HG03575 (cell line): Measurements from ENCODE around the gene DSCAML1.

Experiments
- ATAC-seq: cut with Tn5 transposase; IDR thresholded peaks from one replicate; pipeline ENCODE4 v1.9.1; 2021; ENCODE audit not compliant: unreplicated experiment, insufficient number of reproducible peaks, low FRiP score; ENCODE audit errors: extremely low read depth

DSCAML1 gene

DNA sequence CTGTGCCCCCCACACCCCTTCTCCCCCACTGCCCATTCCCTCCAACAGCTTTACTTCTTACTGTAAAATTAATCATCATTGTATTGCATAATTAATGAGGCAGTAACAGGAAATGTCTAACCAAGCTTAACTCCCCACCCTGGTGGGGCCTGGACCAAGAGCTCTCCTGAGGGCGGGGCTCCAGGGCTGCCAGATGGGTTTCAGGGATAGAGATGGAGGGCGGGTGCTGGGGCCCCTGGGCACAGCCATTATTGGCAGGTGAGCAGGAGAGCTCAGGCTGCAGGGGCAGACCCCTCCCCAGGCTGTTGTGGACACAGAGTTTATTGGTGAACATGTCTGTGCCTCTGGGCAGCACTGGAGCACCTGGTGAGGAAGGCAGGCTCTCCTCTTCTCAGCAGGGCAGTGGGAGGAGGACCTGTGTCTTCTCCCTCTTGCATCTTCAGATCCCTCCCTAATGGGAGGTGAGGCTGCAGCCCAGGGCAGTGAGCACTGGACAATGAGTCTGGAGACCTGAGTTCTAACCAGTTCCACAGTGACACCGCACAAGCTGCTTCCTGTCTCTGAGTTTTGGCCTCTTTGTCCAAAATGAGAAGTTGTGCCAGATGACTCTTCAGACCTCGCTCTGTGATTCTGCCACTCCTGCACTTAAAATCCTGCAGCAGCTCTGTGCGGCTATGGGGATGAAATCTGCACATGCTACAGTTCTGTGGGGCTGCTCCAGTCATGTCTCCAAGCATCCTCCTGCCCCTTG, 236.1 kb downstream of the DSCAML1 start:
- ATAC-seq, result no peak

DNA sequence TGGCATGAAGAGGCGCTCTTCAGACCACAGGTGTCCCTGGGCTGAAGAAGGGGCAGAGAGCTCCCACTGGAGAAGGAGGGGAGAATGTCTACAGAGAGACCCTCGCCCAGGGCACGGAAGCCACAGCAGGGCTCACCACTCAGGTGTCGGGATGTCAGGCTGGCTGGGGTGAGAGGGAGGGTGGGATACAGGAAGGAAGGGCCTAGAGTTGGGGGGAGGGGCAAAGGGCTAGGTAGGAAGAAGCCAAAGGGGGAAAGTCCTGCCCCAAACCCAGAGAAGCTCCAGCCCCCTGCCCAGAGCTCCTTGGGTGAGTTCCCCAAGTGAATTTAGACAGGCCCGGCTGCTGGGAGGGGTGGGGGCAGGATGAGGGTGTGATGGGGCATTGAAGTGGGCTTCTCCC, 237.3 kb downstream of the DSCAML1 start:
- ATAC-seq, result no peak

DNA sequence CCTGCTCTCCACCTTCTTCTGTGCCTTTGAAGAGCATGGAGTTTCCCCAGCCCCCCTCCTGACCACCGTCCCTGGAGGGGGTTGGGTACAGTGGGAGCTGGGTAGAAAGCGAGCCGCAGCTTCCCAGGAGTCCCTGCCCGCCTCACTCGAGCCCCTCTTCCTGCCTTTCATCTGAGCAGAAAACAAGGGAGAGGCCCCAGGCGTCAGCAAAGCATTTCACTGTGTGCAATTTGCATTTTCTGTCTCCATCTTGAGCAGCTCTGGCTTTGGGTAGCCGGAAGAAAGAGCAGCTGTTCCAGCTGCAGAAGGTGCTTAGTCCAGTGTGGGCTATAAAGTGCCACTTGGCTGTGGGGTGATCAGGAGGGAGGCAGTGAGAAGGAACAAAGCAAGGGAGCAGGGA, 239.7 kb downstream of the DSCAML1 start:
- no peak for ATAC-seq

DNA sequence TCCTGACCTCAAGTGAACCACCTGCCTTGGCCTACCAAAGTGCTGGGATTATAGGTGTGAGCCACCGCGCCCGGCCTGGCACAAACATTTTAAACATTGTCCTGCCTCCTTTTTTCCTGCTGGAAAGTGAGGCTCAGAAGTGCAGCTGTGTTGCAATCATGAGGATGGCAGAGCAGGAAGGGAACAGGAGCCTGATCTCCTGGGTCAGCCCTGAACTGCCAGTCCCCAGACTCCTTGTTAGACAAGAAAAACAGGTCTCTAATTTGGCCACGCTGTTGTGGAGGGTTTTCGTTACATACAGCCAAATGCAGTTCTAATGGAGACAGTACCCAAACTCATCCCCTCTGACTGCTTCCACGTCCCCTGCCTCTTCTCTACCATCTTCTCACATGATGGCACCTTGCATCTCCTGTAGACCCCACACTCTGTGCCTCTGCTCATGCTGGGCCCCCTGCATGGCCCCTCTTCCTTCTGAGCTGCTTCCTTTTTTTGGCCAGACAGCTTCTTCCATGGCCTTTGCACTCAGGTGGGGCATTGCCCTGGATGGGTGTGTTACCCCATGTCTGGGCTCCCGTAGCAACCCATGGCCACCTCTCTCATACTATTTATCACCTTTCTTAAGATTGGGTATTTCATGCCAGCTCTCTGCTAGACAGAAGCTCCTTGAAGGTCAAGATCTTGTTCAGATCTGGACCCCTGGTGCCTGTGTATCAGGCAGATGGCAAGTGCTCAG, 242.2 kb downstream of the DSCAML1 start:
- no peak for ATAC-seq

DNA sequence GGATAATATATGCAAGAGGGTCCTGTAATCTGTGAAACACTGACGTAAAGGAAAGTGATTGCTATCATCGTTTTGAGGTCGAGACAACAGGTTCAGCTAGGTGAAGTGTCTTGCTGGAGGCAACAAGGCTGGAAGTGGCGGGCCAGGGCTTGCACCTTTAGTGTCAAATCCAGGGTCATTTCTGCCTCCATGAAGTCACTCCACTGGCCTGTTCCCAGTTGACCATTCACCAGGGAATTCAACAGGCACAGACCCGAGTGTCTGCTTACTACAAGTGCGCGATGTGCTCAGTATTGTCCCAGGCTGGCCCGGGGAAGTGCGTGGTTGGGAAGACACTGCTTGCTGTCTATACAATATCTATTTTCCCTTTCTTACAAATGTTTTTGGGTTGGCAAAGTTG, 244.4 kb downstream of the DSCAML1 start:
- ATAC-seq, result no peak

DNA sequence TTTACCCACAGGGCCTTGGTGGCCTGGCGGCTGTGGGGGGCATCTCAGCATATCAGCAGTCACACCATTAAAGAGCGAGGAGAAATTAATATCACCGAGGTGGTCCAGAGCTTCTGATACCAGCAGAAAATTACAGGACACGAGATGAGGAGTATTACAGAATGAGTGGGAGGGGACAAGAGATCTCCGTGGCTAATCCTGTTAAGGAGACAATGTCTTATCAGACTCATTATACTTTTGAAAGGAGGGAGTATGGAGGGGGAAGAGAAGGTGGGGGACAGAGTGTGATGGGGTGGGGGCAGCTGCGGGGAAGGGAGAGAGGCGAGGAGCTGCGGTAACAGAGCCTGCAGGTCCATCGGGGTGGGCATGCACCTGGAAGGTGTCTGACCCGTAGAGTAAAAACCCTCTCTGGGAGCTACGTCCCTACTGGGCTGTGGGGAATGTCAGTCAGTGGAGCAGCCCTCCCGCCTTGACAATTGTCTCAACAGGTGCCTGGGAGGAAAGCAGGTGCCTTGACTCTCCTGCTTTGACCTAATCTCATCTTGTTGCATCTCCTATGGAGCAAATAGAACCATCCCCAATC, 245.2 kb downstream of the DSCAML1 start:
- ATAC-seq, result no peak

DNA sequence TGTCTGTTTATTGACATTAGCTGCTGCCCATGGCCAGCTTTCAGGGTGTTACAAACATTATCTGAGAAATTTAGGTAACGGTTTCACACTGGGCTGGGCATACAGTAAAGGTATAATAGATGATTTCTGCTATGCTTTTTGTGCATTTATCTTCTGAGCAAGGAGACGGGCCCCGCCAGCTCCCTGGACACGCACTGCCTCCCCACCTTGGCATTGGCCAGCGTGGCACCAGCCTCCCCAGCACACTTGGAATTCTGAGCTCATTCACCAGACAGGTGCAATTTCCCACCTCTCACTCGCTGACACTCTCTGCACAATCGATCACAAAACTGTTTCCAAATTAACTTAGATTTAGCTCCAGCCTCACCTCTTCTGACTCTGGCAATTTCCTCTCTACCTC, 246.6 kb downstream of the DSCAML1 start:
- ATAC-seq, result no peak

DNA sequence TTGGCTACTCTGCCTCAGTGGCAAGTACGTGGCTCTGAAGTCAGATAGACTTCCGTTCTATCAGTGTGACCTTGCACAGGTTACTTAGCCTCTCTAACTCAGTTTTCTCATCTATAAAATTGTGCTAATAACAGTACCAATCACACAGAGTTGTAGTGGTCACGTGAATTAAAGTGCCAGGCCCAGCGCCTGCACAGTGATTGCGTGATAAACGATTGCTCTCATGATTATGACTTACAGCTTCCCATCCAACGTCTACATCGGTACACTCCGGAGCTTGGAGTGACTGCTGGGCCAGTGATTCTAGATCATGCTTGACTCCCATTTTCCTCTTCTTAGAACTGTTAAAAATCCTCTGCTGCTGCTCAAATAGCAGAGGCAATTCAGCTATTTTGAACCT, 247.6 kb downstream of the DSCAML1 start:
- no peak for ATAC-seq

DNA sequence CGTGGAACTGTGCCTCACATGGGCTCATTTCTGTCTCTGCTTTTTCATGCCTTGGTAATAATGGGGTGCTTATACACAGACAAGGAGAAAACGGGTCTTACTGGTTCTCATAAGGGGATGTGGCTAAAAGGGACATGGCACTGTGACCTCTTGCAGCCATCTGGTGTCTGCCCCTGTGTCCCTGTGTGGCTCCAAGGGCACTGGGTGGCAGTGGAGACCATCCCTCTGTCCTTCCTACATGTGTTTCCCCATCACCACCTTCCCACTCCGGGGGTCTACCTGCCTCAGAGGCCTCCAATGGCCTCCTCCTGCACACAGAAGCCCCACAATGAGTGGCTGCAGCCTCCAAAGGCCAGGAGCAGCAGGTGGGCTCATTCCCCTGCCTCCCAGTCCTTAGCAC, 248.1 kb downstream of the DSCAML1 start:
- no peak for ATAC-seq

DNA sequence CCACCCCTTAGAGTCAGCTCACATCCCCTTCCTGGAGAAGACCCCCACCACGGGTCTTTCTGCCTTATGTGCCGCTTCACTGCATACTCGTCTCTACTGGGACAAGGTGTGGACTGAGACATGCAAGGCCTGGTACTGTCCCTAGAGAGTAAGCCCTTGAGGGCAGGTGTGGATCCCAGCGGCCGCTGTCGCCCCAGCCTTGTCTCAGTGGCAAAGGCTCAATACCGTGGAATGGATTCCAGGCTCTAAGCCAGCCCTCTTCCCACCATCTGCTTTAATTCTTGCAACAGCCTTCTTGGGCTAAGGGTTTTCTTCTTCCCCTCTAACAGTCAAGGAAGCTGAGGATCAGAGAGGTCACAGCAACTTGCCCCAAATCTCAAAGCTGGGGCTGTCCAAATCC, 249.1 kb downstream of the DSCAML1 start:
- no peak for ATAC-seq

DNA sequence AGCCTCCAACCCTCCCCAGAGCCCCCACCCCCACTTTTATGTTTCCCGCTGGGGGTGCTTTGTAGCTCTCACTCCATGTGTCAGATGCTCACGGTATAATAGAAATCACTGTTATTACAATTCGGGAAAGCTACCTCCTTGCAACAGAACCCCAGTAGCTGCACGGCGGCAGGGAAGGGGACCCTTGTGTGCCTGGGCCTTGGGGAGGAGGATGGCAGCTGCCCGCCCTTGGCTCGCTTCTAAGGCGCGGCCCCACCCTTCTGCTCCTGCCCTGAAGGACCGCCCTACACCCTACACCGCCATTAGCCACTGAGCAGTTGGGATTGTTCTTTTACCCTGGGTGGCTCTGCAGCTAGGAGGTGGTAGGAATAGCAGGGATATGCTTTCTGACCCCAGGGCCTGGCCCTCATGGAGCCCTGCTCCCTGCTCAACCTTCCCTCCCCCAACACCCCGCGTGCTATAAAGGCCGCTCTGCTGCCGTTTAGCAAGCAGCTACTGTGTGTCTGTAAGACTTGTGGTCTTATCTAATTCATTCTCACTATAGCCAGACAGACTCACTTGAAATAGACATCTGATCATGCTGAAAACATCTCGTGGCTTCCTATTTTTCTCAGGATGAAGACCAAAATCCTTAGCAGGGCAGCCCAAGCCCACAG, 249.7 kb downstream of the DSCAML1 start:
- ATAC-seq, result no peak

DNA sequence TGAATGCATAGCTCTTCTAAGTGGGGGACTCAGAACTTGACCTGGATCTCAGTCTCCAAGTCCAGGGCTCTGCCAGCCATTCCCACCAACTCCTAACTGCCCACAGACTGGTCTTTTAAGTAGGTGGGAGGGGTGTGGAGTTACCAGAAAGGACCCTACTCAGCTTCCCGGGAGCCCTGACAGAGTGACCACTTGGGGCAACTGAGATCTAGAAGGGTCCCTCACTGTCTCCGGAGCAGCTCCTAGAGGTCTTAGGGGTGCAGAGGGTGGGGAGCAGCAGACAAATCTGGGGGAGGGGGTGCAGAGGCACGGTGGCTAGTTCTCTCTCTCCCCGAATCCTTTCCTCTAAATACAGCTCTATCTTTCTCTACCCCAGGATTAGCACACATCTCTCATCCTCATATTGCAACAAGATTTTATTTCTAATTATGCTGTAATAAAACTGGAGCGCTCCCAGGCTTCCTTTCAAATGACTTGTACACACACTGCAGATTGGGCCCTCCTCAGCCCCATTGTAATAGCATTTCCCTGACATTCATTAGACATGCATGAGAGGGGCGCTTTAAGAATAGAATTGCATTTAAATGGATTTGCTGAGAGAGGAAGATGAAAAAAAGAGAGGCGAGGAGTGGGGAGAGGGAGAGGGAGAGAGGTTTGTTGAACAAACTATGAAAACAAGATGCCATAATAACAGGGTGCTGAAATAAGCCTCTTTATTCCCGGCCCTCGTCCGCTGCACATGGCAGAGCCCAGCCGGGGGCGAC, 250.4 kb downstream of the DSCAML1 start:
- no peak for ATAC-seq

DNA sequence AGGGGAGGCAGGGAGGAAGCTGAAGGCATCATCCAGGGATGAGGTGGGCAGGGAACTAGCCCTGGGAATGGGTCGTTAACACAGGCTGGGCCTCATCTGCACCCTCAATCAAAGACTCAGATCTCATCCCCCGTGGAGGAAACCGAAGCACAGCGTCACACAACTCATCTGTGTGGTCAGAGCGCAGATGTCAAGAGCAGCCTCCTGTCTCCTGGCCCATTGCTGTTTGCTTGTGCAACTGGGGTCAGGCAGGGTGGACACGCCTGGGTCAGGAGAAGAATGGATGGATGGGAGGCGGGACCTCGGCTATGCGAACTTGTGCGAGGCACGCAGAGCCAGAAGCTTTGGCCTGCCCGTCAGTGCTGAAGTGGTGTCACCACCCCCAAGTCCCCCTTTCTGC, 251.3 kb downstream of the DSCAML1 start:
- no peak for ATAC-seq

DNA sequence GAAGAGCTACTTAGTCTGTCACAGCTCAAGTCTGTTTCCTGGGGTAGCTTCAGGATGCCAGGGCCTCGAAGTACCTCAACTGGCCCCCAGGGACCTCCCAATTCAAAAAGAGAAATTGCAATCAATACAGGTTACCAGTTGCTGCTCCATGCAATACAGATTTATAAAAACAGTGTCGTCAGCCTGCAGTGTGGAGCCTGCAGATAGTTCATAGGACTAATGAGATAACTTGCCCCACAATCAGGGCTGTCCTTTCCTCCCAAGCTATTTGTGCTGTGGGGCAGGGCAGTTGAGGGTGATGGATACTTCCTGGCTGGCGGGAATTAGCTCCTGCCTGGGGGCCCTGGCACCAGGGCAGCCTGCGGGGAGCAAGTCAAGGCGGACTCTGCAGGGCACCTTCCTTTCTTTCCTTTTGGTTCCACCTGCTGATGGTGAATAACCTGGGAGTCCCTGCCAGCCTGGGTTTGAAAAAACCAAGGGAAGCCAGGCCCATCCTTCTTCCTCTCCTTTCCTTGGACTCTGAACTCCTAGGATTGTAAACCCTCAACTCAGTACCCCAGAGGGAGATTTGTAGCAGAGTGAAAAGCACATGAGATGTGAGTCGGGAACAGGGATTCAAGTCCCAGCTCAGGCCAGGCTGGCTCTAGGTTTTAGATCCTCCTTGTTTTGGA, 252.8 kb downstream of the DSCAML1 start:
- no peak for ATAC-seq

DNA sequence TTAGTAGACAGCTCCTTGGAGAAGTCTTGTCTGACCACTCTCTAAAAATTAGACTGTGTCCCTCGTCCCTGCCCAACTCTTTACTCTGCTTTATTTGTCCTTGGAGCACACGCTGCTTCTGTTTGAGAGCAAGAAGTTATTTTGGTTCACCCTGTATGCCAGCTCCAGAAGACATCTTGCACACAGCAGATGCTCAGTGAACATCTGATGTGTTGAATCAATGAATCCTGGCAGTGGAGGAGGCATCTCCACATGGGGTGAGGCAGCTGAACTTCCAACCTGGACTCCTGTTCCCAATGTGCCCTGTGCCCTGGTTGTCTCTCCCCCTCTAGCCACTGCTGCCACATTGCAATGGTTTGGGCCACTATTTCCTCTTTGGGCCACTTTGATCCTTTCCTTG, 255.8 kb downstream of the DSCAML1 start:
- ATAC-seq, result no peak

DNA sequence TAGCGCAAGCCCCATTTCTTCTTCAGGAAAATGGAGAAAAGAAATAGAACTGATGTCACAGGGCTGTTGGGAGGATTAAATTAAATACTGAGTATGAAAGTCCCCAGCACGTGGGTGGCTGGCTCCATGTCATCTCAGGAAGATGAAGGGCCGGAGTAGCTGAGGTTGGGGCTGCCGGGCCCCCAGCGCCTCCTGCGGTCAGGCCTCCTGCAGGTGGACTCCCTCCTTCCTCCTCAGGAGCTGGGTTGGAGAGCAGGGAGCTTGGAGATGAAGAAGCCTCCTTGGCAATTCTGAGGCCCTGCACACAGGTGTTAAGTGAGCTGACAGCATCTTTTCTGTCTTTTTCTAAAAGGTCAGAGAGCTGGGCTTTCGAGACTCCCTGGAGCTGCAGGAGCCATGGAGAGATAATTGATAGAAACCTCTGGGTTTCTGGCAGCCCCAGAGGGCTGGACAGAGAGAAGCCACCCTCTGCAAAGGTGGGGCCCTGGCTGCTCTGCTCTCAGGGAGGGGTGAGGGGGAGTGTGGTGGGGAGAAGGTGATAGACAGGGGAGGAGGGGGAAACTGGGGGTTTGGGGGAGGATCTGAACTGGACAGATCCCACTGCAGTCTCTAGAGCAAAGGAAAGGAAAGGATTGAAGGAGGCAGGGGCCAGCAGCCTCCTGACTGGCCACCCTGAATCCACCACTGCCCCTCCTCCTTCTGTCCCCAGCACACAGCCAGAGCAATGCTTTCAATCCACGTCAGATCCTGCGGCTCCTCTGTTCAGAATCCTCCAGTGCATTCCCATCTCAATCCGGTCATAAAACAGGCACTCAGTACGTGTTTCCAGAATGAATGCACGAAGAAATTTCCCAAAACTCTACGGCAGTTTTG, 258.5 kb downstream of the DSCAML1 start:
- no peak for ATAC-seq

DNA sequence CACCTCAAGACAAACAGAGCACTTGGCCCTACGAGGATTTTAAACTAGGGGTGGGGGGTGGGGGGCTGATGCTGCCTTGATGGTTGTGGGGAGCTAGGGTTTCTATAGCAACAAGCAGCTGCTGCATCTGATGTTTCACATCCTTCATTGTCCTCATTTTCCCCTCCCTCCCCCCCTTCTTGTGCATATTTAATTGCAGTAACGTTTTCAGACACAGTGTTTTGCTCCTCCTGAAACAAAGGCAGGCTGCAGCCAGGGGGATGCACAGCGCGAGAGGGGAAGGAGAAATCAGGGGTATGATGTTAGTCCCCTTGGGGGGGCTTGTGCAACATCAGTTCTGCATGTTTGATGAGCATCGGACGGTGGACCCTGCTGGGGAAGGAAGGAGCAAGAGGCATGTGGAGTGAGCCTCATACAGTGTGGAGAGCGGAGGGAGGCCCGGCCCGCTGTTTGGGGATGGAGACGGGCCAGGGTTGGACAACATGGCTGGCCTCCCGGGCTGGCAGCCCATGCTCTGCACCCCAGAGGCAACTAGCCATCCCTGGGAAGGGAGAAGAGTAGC, 261.1 kb downstream of the DSCAML1 start:
- ATAC-seq, result no peak
